HCT116 (cell line): ENCODE data around the gene MAU2. TPM values are rescaled to one million over a fixed set of nuclear protein-coding genes. Genes with fewer than 3 reads are reported as not detected.
A peak's percentile ranks its signal among the peaks of the same experiment; 100 is the strongest.

Experiments
- CBX3 ChIP-seq: IDR thresholded peaks from 2 replicates; pipeline ENCODE4 v1.6.1; 2012; ENCODE audit warnings: low read depth
- CEBPB ChIP-seq: IDR thresholded peaks from 2 replicates; pipeline ENCODE4 v1.6.1; 2012; ENCODE audit warnings: low read depth
- ELF1 ChIP-seq: IDR thresholded peaks from 2 replicates; pipeline ENCODE4 v1.6.1; 2012; ENCODE audit warnings: low read depth, borderline replicate concordance
- FOSL1 ChIP-seq: IDR thresholded peaks from 2 replicates; pipeline ENCODE4 v1.6.1; 2012; ENCODE audit warnings: low read depth
- POLR2A ChIP-seq: IDR thresholded peaks from 2 replicates; pipeline ENCODE4 v1.7.0; 2011; ENCODE audit warnings: borderline replicate concordance; ENCODE audit not compliant: insufficient read depth, insufficient read length; ENCODE audit errors: extremely low read depth
- TCF7L2 ChIP-seq: IDR thresholded peaks from 2 replicates; pipeline ENCODE4 v1.7.0; 2011; ENCODE audit warnings: borderline replicate concordance, inconsistent platforms; ENCODE audit not compliant: insufficient read depth, insufficient read length; ENCODE audit errors: extremely low read depth
- ZFX ChIP-seq: fragments of 450-650 bp; IDR thresholded peaks from 2 replicates; pipeline ENCODE4 v1.6.1; 2017
- total RNA-seq: library from RNA; stranded (reverse); gene quantifications from one replicate; pipeline ENCODE4 v1.2.1, GENCODE V29; 2021; ENCODE audit not compliant: unreplicated experiment
- TF ChIP-seq, protein P1 (sequence below), 3 experiments: fragments of 200-600 bp in 1 of 3; sonication (generic) in 1 of 3; IDR thresholded peaks in 2 of 3; conservative IDR thresholded peaks in 1 of 3; 2 replicates each; pipeline ENCODE4 v1.5.1; 2012 to 2017; ENCODE audit warnings: low read depth in 2 of 3, low read length in 2 of 3, antibody characterized with exemption in 1 of 3, borderline replicate concordance in 1 of 3, control low read depth in 1 of 3, mild to moderate bottlenecking in 1 of 3, mixed read lengths in 1 of 3, mixed run types in 1 of 3, moderate library complexity in 1 of 3; ENCODE audit not compliant: insufficient read depth in 1 of 3
- TF ChIP-seq, protein P2 (sequence below): IDR thresholded peaks from 2 replicates; pipeline ENCODE4 v1.6.1; 2012; ENCODE audit warnings: low read depth

MAU2 gene
- total RNA-seq, 1 experiment from 2014 or later: 36.2 TPM

DNA sequence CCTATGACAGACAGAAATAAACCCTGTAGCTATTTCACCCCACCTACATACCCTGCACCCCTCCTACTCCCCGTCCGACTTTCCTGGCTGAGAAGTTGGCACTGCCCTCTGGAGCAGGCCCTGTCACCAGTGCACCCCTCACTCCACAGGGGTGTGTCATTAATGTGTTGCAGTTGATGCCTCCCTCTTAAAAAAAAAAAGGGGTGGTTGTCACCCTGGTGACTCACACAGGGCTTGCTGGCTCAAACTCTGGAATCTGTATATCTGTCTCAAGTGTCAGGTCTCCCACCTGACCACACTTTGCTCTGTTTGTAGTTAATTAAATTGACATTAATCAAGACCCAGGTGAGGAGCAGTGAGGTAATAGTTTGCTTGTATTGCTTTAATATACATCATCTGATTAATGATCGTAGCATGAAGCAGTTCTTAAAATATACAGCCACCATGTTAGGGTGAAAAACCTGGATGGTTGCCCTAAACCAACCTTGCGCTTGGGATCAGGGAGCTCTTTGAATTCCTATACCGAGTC is 82.8 kb downstream of the MAU2 start (continued):
- no peak for TF ChIP-seq TCF7L2
- TF ChIP-seq, protein P1, sequence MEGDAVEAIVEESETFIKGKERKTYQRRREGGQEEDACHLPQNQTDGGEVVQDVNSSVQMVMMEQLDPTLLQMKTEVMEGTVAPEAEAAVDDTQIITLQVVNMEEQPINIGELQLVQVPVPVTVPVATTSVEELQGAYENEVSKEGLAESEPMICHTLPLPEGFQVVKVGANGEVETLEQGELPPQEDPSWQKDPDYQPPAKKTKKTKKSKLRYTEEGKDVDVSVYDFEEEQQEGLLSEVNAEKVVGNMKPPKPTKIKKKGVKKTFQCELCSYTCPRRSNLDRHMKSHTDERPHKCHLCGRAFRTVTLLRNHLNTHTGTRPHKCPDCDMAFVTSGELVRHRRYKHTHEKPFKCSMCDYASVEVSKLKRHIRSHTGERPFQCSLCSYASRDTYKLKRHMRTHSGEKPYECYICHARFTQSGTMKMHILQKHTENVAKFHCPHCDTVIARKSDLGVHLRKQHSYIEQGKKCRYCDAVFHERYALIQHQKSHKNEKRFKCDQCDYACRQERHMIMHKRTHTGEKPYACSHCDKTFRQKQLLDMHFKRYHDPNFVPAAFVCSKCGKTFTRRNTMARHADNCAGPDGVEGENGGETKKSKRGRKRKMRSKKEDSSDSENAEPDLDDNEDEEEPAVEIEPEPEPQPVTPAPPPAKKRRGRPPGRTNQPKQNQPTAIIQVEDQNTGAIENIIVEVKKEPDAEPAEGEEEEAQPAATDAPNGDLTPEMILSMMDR (IDR thresholded peaks at IDR 0.05 in 2 of 3, conservative IDR thresholded peaks at IDR 0.05 in 1 of 3; ENCODE audit: borderline replicate concordance in 1 of 3, insufficient read depth in 1 of 3, low read depth in 2 of 3, low read length in 2 of 3): no peak
- TF ChIP-seq CEBPB: peak; percentile 3; the same call in 1 of the 2 replicates
- TF ChIP-seq, protein P2, sequence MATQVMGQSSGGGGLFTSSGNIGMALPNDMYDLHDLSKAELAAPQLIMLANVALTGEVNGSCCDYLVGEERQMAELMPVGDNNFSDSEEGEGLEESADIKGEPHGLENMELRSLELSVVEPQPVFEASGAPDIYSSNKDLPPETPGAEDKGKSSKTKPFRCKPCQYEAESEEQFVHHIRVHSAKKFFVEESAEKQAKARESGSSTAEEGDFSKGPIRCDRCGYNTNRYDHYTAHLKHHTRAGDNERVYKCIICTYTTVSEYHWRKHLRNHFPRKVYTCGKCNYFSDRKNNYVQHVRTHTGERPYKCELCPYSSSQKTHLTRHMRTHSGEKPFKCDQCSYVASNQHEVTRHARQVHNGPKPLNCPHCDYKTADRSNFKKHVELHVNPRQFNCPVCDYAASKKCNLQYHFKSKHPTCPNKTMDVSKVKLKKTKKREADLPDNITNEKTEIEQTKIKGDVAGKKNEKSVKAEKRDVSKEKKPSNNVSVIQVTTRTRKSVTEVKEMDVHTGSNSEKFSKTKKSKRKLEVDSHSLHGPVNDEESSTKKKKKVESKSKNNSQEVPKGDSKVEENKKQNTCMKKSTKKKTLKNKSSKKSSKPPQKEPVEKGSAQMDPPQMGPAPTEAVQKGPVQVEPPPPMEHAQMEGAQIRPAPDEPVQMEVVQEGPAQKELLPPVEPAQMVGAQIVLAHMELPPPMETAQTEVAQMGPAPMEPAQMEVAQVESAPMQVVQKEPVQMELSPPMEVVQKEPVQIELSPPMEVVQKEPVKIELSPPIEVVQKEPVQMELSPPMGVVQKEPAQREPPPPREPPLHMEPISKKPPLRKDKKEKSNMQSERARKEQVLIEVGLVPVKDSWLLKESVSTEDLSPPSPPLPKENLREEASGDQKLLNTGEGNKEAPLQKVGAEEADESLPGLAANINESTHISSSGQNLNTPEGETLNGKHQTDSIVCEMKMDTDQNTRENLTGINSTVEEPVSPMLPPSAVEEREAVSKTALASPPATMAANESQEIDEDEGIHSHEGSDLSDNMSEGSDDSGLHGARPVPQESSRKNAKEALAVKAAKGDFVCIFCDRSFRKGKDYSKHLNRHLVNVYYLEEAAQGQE: no peak
- peak; percentile 76 for TF ChIP-seq FOSL1
- TF ChIP-seq POLR2A: no peak
- TF ChIP-seq ELF1: no peak
- TF ChIP-seq ZFX: no peak
- TF ChIP-seq CBX3: peak; percentile 40; the same call in 1 of the 2 replicates
- TF ChIP-seq, all 23 proteins: peak for 8
